Pancreas (tissue), 10 donors: Measurements from ENCODE around the gene IHH. TPM values are rescaled to one million over a fixed set of nuclear protein-coding genes. Genes with fewer than 3 reads are reported as not detected.

Experiments used
- ATAC-seq, 4 donors: fragments of 200-7000 bp; cut with Tn5 transposase; one replicate each; pipeline versions ENCODE4 v1.8.0 to v1.9.1; 2020; ENCODE audit warnings: mild to moderate bottlenecking in 4 of 4, moderate library complexity in 4 of 4
- DNase-seq, 6 donors: peaks; one replicate each; pipeline ENCODE4 v3.0.0-alpha.2; 2020
- FAIRE-seq: peaks from 2 replicates; lab custom pipeline; 2012; peaks lifted over from hg19 to GRCh38; lab: Jason Lieb, UNC
- H3K27ac ChIP-seq, 4 donors: fragments of 200-600 bp; sonication (generic); 1 replicate in 3 of 4; 2 replicates in 1 of 4; pipeline versions ENCODE4 v1.5.0 to v1.8.0; 2020
- H3K27me3 ChIP-seq, 4 donors: fragments of 200-600 bp; one replicate each; pipeline ENCODE4 v1.8.0; 2021
- H3K36me3 ChIP-seq, 3 donors: fragments of 200-600 bp; sonication (generic) in 1 of 3; one replicate each; pipeline versions ENCODE4 v1.5.0 to v1.8.0; 2020 to 2021
- H3K4me1 ChIP-seq, 3 donors: fragments of 200-600 bp; one replicate each; pipeline ENCODE4 v1.8.0; 2021
- H3K4me3 ChIP-seq, 4 donors: fragments of 200-600 bp; sonication (generic) in 2 of 4; one replicate each; pipeline versions ENCODE4 v1.5.0 to v1.8.0; 2020 to 2021
- H3K9me3 ChIP-seq, 4 donors: fragments of 200-600 bp; one replicate each; pipeline ENCODE4 v1.8.0; 2021
- CTCF ChIP-seq, 4 donors: fragments of 200-600 bp; sonication (generic) in 3 of 4; IDR thresholded peaks; one replicate each; pipeline versions ENCODE4 v1.5.0 to v1.8.0; 2021; ENCODE audit warnings: antibody characterized with exemption in 4 of 4
- WGBS, 2 donors: extraction: QIAGEN DNeasy Blood & Tissue Kit; methylation state at CpG; one replicate each; pipeline ENCODE4 v1.1.7; 2013; 5-methylcytosine and 5-hydroxymethylcytosine counted together
- intact Hi-C, 3 donors: fragments of 100-400 bp; cut with DNase I; formaldehyde crosslinking; loops; one replicate each; pipeline versions ENCODE4 v1.11.1 to v1.14.2; 2022
- polyA plus RNA-seq, 2 donors: library from polyadenylated mRNA; stranded (reverse); fragments of 200-250 nt; gene quantifications; one replicate each; pipeline ENCODE4 v1.2.3, GENCODE V29; 2013
- total RNA-seq, 6 donors: library from RNA; stranded (reverse); fragmentation: NEBNext Ultra II Directional in 4 of 6; extraction: Animal tissue kit (Norgen Biotek cat#: 25700) in 4 of 6; gene quantifications; one replicate each; pipeline versions ENCODE4 v1.2.1 to v1.2.4, GENCODE V29; 2021 to 2023
- donor health status: healthy with polysubstance abuse.
- donor health status: DM: no; HTN: no; CAD: no; lungs with moderate emphysema.
- donor health status: DM: no; HTN: no; CAD: no.
- donor health status: control.
- donor health status: control.
- donor health status: Bipolar disorder and iron deficiency.
- donor health status: DM: yes; HTN: yes; CAD: no.
- donor health status: DM: no; HTN: no; CAD: no.
- donor health status: DM: no; HTN: no; CAD: no.
- donor health status: DM: yes; HTN: yes; CAD: no.

The IHH gene
- total and polyA plus RNA-seq, 8 donors: 0.09 to 0.19 (median 0.09) TPM; not detected in 5

GRCh38 chr2:219071131-219071816, 10.6 kb upstream of the IHH start:
- peaks cover 0 to 7% (median 0%) of the 10 kb centered on the region in 3 donors for H3K36me3 ChIP-seq

DNA sequence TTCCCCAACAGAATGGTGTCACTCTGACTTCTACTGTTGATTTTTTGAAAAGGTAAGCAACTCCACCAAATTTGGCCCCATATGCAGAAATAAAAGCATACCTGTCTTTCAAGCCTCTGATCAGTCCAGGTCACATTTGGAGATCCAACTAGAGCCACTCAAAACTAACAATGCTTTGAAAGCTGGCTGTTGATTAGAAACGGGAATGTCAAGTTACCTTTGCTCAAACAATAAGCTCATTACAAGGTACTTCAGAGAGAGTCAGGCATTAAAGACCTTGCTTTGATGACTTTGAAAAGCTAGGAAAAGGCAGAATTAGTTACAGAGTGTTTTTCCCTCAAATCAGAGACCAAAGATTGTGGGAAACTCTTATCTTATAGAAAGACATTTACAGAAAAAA, 4.8 kb upstream of the IHH start:
- WGBS, 2 donors: 49% methylated on average over 1 of the region's 1 CpG
- DNase-seq (no peak), ATAC-seq (no peak), FAIRE-seq (no peak)
- Histone ChIP-seq H3K36me3 (no peaks in the 10 kb centered on the region), H3K4me1 (peaks cover 0 to 5% (median 4%) of the 10 kb centered on the region in 3 donors), H3K9me3 (no peaks in the 10 kb centered on the region), H3K27ac (no peak overlapping the region), H3K4me3 (no peak overlapping the region), H3K27me3 (peaks cover 0 to 14% (median 2%) of the 10 kb centered on the region in 4 donors)
- intact Hi-C loops: no loop called here
- TF ChIP-seq CTCF (IDR thresholded peaks at IDR 0.05): no peak

More at GRCh38 chr2:219071131-219071816, 10.6 kb upstream of the IHH start:
- ATAC-seq: peak in 1 of 4 donors; percentile 38
- Histone ChIP-seq H3K9me3 (no peaks in the 10 kb centered on the region), H3K4me1 (no peaks in the 10 kb centered on the region), H3K4me3 (no peak overlapping the region), H3K27me3 (no peaks in the 10 kb centered on the region), H3K27ac (no peak overlapping the region)
- peak in 1 of 6 donors; percentile 13 for DNase-seq
- intact Hi-C loops: loop anchor here in 1 of 3 donors (5.0 kb wide), 1 partner anchor 46 kb away; no protein-coding TSS in a partner anchor
- TF ChIP-seq CTCF (IDR thresholded peaks at IDR 0.05): no peak
- FAIRE-seq: no peak
- 48% methylated on average over 6 of the region's 6 CpGs for WGBS, 2 donors

DNA sequence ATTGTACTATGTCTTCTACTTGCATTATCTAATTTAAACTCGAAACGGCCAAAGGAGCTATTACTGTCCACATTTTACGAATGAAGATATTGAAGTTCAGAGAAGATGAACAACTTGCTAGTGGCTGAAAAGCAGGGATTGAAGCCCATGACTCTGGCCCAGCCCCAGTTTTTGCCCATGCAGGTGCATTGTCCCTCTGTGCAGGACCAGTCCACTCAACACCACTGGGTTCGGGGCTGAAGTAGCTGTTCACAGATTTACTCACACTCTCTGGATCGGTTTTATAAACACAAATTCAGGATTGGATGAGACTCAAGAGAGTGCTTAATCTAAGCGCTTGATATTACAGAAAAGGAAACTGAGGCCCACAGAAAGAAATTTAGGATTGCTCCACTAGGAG, 1.4 kb upstream of the IHH start:
- WGBS, 2 donors: 72 to 81% methylated on average over 6 of the region's 6 CpGs

GRCh38 chr2:219059725-219060682, 717 bp downstream of the IHH start:
- H3K4me3 ChIP-seq: peak overlapping the region in 2 of 4 donors; percentile 22 to 35
- 2% methylated on average over 46 to 81 of the region's 81 CpGs for WGBS, 2 donors
- H3K27ac ChIP-seq: no peak overlapping the region
- no peaks in the 10 kb centered on the region for H3K9me3 ChIP-seq
- ATAC-seq: peak; percentile 12 to 30 (median 21)
- peaks cover 0 to 22% (median 4%) of the 10 kb centered on the region in 4 donors for H3K27me3 ChIP-seq
- peaks cover 27 to 32% (median 28%) of the 10 kb centered on the region in 3 donors for H3K4me1 ChIP-seq
- peak in 3 of 6 donors; percentile 49 to 85 (median 76) for DNase-seq
- intact Hi-C loops: loop anchor here (5.0 to 10.0 kb wide), 4 partner anchors 57 to 235 kb away; no protein-coding TSS in a partner anchor
- TF ChIP-seq CTCF (IDR thresholded peaks at IDR 0.05): no peak
- no peak for FAIRE-seq
- H3K36me3 ChIP-seq: no peaks in the 10 kb centered on the region

More for the DNA sequence above, 1.4 kb upstream of the IHH start:
- intact Hi-C loops: no loop called here
- H3K27me3 ChIP-seq: peaks cover 0 to 20% (median 4%) of the 10 kb centered on the region in 4 donors
- no peaks in the 10 kb centered on the region for H3K36me3 ChIP-seq
- no peak for ATAC-seq
- DNase-seq: no peak
- no peak overlapping the region for H3K27ac ChIP-seq
- no peaks in the 10 kb centered on the region for H3K9me3 ChIP-seq
- H3K4me1 ChIP-seq: peaks cover 27 to 32% (median 28%) of the 10 kb centered on the region in 3 donors
- no peak for TF ChIP-seq CTCF (IDR thresholded peaks at IDR 0.05)
- no peak for FAIRE-seq
- H3K4me3 ChIP-seq: no peak overlapping the region
